Hepatic stellate cell (primary cell): ENCODE data around the gene PRLR.

Experiments used
- DNase-seq: peaks from one replicate; pipeline ENCODE4 v3.0.0; 2011; ENCODE audit warnings: low spot score

Gene PRLR

GRCh38 chr5:35031276-35031675 is 199.0 kb downstream of the PRLR start:
- DNase-seq, result no peak

- DNase-seq, result no peak
Observed at GRCh38 chr5:35030426-35031100, 199.7 kb downstream of the PRLR start.

GRCh38 chr5:35029333-35029732 is 201.0 kb downstream of the PRLR start:
- DNase-seq, result no peak

GRCh38 chr5:35026941-35027340 is 203.3 kb downstream of the PRLR start:
- DNase-seq, result no peak

GRCh38 chr5:35026280-35026840 is 203.9 kb downstream of the PRLR start:
- no peak for DNase-seq

- no peak for DNase-seq
Observed at GRCh38 chr5:35024911-35025510, 205.3 kb downstream of the PRLR start.

- no peak for DNase-seq
Observed at GRCh38 chr5:35023391-35024178, 206.7 kb downstream of the PRLR start.

GRCh38 chr5:35016174-35017051 is 213.9 kb downstream of the PRLR start:
- no peak for DNase-seq

GRCh38 chr5:35015063-35015462 is 215.2 kb downstream of the PRLR start:
- no peak for DNase-seq

GRCh38 chr5:35012796-35013195 is 217.5 kb downstream of the PRLR start:
- no peak for DNase-seq

- no peak for DNase-seq
Observed at GRCh38 chr5:35012365-35012764, 217.9 kb downstream of the PRLR start.

GRCh38 chr5:35010676-35011075 is 219.6 kb downstream of the PRLR start:
- DNase-seq, result no peak

GRCh38 chr5:35009657-35010056 is 220.6 kb downstream of the PRLR start:
- DNase-seq, result no peak

- DNase-seq, result no peak
Observed at GRCh38 chr5:35009019-35009418, 221.3 kb downstream of the PRLR start.

- no peak for DNase-seq
Observed at GRCh38 chr5:35004771-35005170, 225.5 kb downstream of the PRLR start.

- DNase-seq, result no peak
Observed at GRCh38 chr5:35004200-35004599, 226.1 kb downstream of the PRLR start.

GRCh38 chr5:35003018-35003957 is 227.0 kb downstream of the PRLR start:
- peak; percentile 52 for DNase-seq

GRCh38 chr5:35002459-35002858 is 227.8 kb downstream of the PRLR start:
- no peak for DNase-seq

- no peak for DNase-seq
Observed at GRCh38 chr5:35001842-35002241, 228.4 kb downstream of the PRLR start.
